ENCODE results near the gene LOXL1. TPM values are rescaled to one million over a fixed set of nuclear protein-coding genes. Genes with fewer than 3 reads are reported as not detected.

Gene LOXL1
- total RNA-seq, 2 donors from 2014 or later, result 20.5 to 22.5 TPM

- Histone ChIP-seq H3K4me3 (no peak overlapping the region), H3K27me3 (replicated peaks; ENCODE audit: insufficient read depth) (no peaks in the 10 kb centered on the region), H3K4me1 (replicated peaks) (no peaks in the 10 kb centered on the region), H3K9me3 (no peaks in the 10 kb centered on the region), H3K27ac (peak overlapping the region; percentile 82 to 84), H3K36me3 (no peaks in the 10 kb centered on the region)
- intact Hi-C loops (cut with DNase I), result loop anchor here (2.0 kb wide), 1 partner anchor 14 kb away; no protein-coding TSS in a partner anchor
- no peak for DNase-seq (ENCODE audit: low spot score)
- TF ChIP-seq POLR2A (IDR thresholded peaks at IDR 0.05) (no peak), POLR2AphosphoS5 (IDR thresholded peaks at IDR 0.05) (no peak)
- TF ChIP-seq, protein P1, sequence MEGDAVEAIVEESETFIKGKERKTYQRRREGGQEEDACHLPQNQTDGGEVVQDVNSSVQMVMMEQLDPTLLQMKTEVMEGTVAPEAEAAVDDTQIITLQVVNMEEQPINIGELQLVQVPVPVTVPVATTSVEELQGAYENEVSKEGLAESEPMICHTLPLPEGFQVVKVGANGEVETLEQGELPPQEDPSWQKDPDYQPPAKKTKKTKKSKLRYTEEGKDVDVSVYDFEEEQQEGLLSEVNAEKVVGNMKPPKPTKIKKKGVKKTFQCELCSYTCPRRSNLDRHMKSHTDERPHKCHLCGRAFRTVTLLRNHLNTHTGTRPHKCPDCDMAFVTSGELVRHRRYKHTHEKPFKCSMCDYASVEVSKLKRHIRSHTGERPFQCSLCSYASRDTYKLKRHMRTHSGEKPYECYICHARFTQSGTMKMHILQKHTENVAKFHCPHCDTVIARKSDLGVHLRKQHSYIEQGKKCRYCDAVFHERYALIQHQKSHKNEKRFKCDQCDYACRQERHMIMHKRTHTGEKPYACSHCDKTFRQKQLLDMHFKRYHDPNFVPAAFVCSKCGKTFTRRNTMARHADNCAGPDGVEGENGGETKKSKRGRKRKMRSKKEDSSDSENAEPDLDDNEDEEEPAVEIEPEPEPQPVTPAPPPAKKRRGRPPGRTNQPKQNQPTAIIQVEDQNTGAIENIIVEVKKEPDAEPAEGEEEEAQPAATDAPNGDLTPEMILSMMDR (IDR thresholded peaks at IDR 0.05), result no peak
Observed at GRCh38 chr15:73950479-73950830, 24.2 kb downstream of the LOXL1 start.

DNA sequence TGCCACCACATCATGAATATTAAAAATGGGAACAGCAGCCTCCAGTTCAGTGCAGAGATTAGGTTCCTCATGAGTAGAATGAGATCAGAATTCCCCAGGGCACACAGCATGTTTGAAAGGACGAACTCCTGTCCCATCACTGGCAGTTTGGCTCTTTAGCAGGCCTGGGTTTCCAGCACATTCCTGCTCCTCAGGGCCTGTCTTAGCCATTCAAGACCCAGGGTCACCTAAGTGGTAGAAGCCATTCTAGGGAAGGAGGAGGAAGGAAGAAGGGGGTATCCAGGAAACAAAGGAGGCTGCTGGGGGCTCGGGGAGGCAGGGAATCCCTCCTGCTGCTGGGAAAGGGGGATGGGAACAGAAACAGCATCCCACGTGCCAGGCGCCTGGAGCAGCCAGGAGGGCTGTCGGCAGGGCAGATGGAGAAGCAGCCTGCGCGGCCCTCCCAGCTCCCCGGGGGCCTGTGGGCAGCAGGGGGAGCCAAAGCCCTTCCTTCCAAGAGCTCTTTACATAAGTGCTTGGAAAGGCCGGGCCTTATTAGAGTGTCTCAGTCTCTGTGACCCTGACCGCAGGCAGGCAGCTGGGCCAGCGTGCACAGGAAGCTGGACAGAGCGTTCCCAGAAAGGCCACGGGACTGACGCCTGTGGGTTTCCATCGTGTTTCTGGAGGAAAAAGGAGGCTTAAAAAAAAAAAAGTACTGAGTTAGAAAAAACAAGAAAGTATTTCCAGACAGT is 24.7 kb downstream of the LOXL1 start:
- Histone ChIP-seq H3K27ac (peak overlapping the region; percentile 82 to 84), H3K4me1 (replicated peaks) (no peaks in the 10 kb centered on the region), H3K9me3 (no peaks in the 10 kb centered on the region), H3K27me3 (replicated peaks; ENCODE audit: insufficient read depth) (no peaks in the 10 kb centered on the region), H3K36me3 (no peaks in the 10 kb centered on the region), H3K4me3 (no peak overlapping the region)
- peak; percentile 59 for DNase-seq (ENCODE audit: low spot score)
- WGBS, result 16% methylated on average over 15 of the region's 15 CpGs
- intact Hi-C loops (cut with DNase I), result loop anchor here (2.0 kb wide), 1 partner anchor 14 kb away; no protein-coding TSS in a partner anchor
- TF ChIP-seq, protein P1 (IDR thresholded peaks at IDR 0.05), result peak; percentile 40 to 75 (median 64)
- peak; percentile 82 for TF ChIP-seq POLR2AphosphoS5 (IDR thresholded peaks at IDR 0.05)
- no peak for TF ChIP-seq POLR2A (IDR thresholded peaks at IDR 0.05)

DNA sequence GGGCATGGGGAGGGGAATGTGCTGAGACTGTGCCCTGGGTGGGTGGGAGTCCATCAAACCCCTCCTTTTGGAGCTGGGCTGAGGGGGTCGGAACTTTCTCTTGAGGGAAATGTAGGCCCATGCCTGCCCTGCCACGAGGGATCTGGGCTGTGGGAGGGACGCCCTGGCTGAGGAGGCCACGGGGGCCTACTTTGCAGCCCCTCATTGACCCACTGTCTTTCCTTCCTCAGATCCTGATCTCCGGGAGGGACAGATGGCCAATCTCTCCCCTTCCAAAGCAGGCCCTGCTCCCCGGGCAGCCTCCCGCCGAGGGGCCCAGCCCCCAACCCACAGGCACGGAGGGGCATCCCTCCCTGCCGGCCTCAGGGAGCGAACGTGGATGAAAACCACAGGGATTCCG is 25.3 kb downstream of the LOXL1 start:
- Histone ChIP-seq H3K4me3 (no peak overlapping the region), H3K27ac (peak overlapping the region; percentile 82 to 84), H3K27me3 (replicated peaks; ENCODE audit: insufficient read depth) (no peaks in the 10 kb centered on the region), H3K9me3 (no peaks in the 10 kb centered on the region), H3K4me1 (replicated peaks) (no peaks in the 10 kb centered on the region), H3K36me3 (no peaks in the 10 kb centered on the region)
- intact Hi-C loops (cut with DNase I), result loop anchor here (2.0 kb wide), 1 partner anchor 13 kb away; no protein-coding TSS in a partner anchor
- 45% methylated on average over 13 of the region's 13 CpGs for WGBS
- DNase-seq (ENCODE audit: low spot score), result no peak
- TF ChIP-seq, protein P1 (IDR thresholded peaks at IDR 0.05), result no peak
- TF ChIP-seq POLR2AphosphoS5 (IDR thresholded peaks at IDR 0.05) (no peak), POLR2A (IDR thresholded peaks at IDR 0.05) (no peak)

- DNase-seq (ENCODE audit: low spot score), result no peak
- no peak overlapping the region for H3K4me3 ChIP-seq
- no peaks in the 10 kb centered on the region for H3K9me3 ChIP-seq
- no peaks in the 10 kb centered on the region for H3K36me3 ChIP-seq
- intact Hi-C loops (cut with DNase I), result no loop called here
- no peaks in the 10 kb centered on the region for H3K4me1 ChIP-seq (replicated peaks)
- 78% methylated on average over 21 of the region's 21 CpGs for WGBS
- H3K27ac ChIP-seq, result peak overlapping the region; percentile 82 to 84
- TF ChIP-seq, protein P1 (IDR thresholded peaks at IDR 0.05), result no peak
- TF ChIP-seq POLR2A (IDR thresholded peaks at IDR 0.05) (no peak), POLR2AphosphoS5 (IDR thresholded peaks at IDR 0.05) (no peak)
- no peaks in the 10 kb centered on the region for H3K27me3 ChIP-seq (replicated peaks; ENCODE audit: insufficient read depth)
Observed at GRCh38 chr15:73952171-73952912, 26.1 kb downstream of the LOXL1 start.

Measured in prostate gland (tissue), 2 donors.